Sigmoid colon (tissue), 7 donors: ENCODE results near the gene OMP. TPM values are rescaled to one million over a fixed set of nuclear protein-coding genes. Genes with fewer than 3 reads are reported as not detected.

Source experiments
- DNase-seq: peaks from one replicate; pipeline ENCODE4 v3.0.0-alpha.2; 2019
- H3K27ac ChIP-seq, 4 donors: fragments of 200-600 bp; sonication (generic); one replicate each; pipeline ENCODE4 v1.5.1; 2016 to 2019; ENCODE audit warnings: mild to moderate bottlenecking in 1 of 4
- H3K27me3 ChIP-seq, 3 donors: fragments of 200-600 bp; sonication (generic); one replicate each; pipeline ENCODE4 v1.5.1; 2019; ENCODE audit warnings: mild to moderate bottlenecking in 1 of 3
- H3K36me3 ChIP-seq, 4 donors: fragments of 200-600 bp; sonication (generic); one replicate each; pipeline ENCODE4 v1.5.1; 2016 to 2019
- H3K4me1 ChIP-seq, 4 donors: fragments of 200-600 bp; sonication (generic); one replicate each; pipeline ENCODE4 v1.5.1; 2017 to 2019
- H3K4me3 ChIP-seq, 4 donors: fragments of 200-600 bp; sonication (generic); one replicate each; pipeline ENCODE4 v1.5.1; 2017 to 2019; ENCODE audit warnings: mild to moderate bottlenecking in 2 of 4, moderate library complexity in 1 of 4
- H3K9me3 ChIP-seq, 4 donors: fragments of 200-600 bp in 3 of 4; sonication (generic) in 3 of 4; one replicate each; pipeline versions ENCODE4 v1.5.1 to v1.6.1; 2013 to 2019
- CTCF ChIP-seq, 4 experiments: fragments of 450-650 bp in 3 of 4; fragments of 200-600 bp in 1 of 4; IDR thresholded peaks; one replicate each; pipeline ENCODE4 v1.5.1; 2016 to 2019; ENCODE audit warnings: antibody characterized with exemption in 4 of 4, mild to moderate bottlenecking in 3 of 4, moderate library complexity in 2 of 4
- EP300 ChIP-seq, 4 donors: sonication (generic); formaldehyde crosslinking; IDR thresholded peaks; one replicate each; pipeline ENCODE4 v1.6.1; 2017; ENCODE audit warnings: antibody characterized with exemption in 4 of 4
- POLR2A ChIP-seq, 2 donors: fragments of 450-650 bp; IDR thresholded peaks; one replicate each; pipeline ENCODE4 v1.6.1; 2016; ENCODE audit warnings: antibody characterized with exemption in 2 of 2, mild to moderate bottlenecking in 2 of 2, moderate library complexity in 2 of 2
- POLR2AphosphoS5 ChIP-seq, 4 donors: sonication (generic); formaldehyde crosslinking; IDR thresholded peaks; one replicate each; pipeline ENCODE4 v1.6.1; 2017; ENCODE audit warnings: antibody characterized with exemption in 4 of 4
- WGBS, 2 donors: extraction: QIAGEN DNeasy Blood & Tissue Kit; methylation state at CpG; one replicate each; pipeline ENCODE4 v1.1.7; 2013; 5-methylcytosine and 5-hydroxymethylcytosine counted together
- intact Hi-C: fragments of 100-400 bp; cut with DNase I; formaldehyde crosslinking; loops from one replicate; pipeline ENCODE4 v1.15.1; 2023
- polyA plus RNA-seq, 3 donors: library from polyadenylated mRNA; stranded (reverse); fragments of 200-250 nt; gene quantifications; one replicate each; pipeline ENCODE4 v1.2.3, GENCODE V29; 2013
- total RNA-seq, 4 donors: library from RNA; depleted of rRNA; stranded (reverse); fragments of >200 nt; gene quantifications; one replicate each; pipeline ENCODE4 v1.1.0, GENCODE V29; 2016
- donor health status: healthy with polysubstance abuse.
- donor health status: Bipolar disorder and iron deficiency.
- donor health status: healthy.

OMP gene
- total and polyA plus RNA-seq, 7 donors = 1.4 to 4.5 TPM; not detected in 5

GRCh38 chr11:77123591-77123990, 21.0 kb downstream of the OMP start:
- DNase-seq = no peak
- Histone ChIP-seq H3K36me3 (peaks cover 0 to 44% (median 0%) of the 10 kb centered on the region in 4 donors), H3K27me3 (peaks cover 0 to 14% (median 0%) of the 10 kb centered on the region in 3 donors), H3K4me3 (no peak overlapping the region), H3K27ac (no peak overlapping the region), H3K9me3 (no peaks in the 10 kb centered on the region), H3K4me1 (peaks cover 0 to 16% (median 16%) of the 10 kb centered on the region in 4 donors)
- TF ChIP-seq POLR2AphosphoS5 (IDR thresholded peaks at IDR 0.05) (no peak), CTCF (IDR thresholded peaks at IDR 0.05) (no peak), POLR2A (IDR thresholded peaks at IDR 0.05) (no peak), EP300 (IDR thresholded peaks at IDR 0.05) (no peak)
- intact Hi-C loops = no loop called here
- whole genome bisulfite sequencing, 2 donors = 88 to 92% methylated on average over 8 of the region's 8 CpGs

- H3K27ac ChIP-seq = no peak overlapping the region
- peaks cover 0 to 16% (median 16%) of the 10 kb centered on the region in 4 donors for H3K4me1 ChIP-seq
- intact Hi-C loops = no loop called here
- H3K4me3 ChIP-seq = no peak overlapping the region
- peaks cover 0 to 14% (median 0%) of the 10 kb centered on the region in 3 donors for H3K27me3 ChIP-seq
- DNase-seq = no peak
- no peaks in the 10 kb centered on the region for H3K9me3 ChIP-seq
- TF ChIP-seq POLR2AphosphoS5 (IDR thresholded peaks at IDR 0.05) (no peak), CTCF (IDR thresholded peaks at IDR 0.05) (no peak), EP300 (IDR thresholded peaks at IDR 0.05) (no peak), POLR2A (IDR thresholded peaks at IDR 0.05) (no peak)
- WGBS, 2 donors = 79 to 87% methylated on average over 8 of the region's 8 CpGs
- peaks cover 0 to 39% (median 0%) of the 10 kb centered on the region in 4 donors for H3K36me3 ChIP-seq
These were observed 21.4 kb downstream of the OMP start for GRCh38 chr11:77124041-77124440.

GRCh38 chr11:77124488-77124887, 21.8 kb downstream of the OMP start:
- Histone ChIP-seq H3K4me3 (no peak overlapping the region), H3K36me3 (peaks cover 0 to 35% (median 0%) of the 10 kb centered on the region in 4 donors), H3K9me3 (no peaks in the 10 kb centered on the region), H3K27ac (no peak overlapping the region), H3K27me3 (peaks cover 0 to 14% (median 0%) of the 10 kb centered on the region in 3 donors), H3K4me1 (peaks cover 0 to 16% (median 16%) of the 10 kb centered on the region in 4 donors)
- intact Hi-C loops = no loop called here
- 91 to 94% methylated on average over 6 of the region's 6 CpGs for WGBS, 2 donors
- TF ChIP-seq POLR2AphosphoS5 (IDR thresholded peaks at IDR 0.05) = no peak
- no peak for TF ChIP-seq POLR2A (IDR thresholded peaks at IDR 0.05)
- TF ChIP-seq EP300 (IDR thresholded peaks at IDR 0.05) = no peak
- TF ChIP-seq CTCF (IDR thresholded peaks at IDR 0.05) = no peak
- DNase-seq = no peak

- H3K36me3 ChIP-seq = peaks cover 0 to 29% (median 0%) of the 10 kb centered on the region in 4 donors
- 56 to 71% methylated on average over 6 of the region's 6 CpGs for WGBS, 2 donors
- intact Hi-C loops = no loop called here
These were observed 22.6 kb downstream of the OMP start for GRCh38 chr11:77125191-77125590.

More at GRCh38 chr11:77125191-77125590, 22.6 kb downstream of the OMP start:
- DNase-seq = no peak
- TF ChIP-seq CTCF (IDR thresholded peaks at IDR 0.05) = no peak
- no peak for TF ChIP-seq POLR2A (IDR thresholded peaks at IDR 0.05)
- no peak for TF ChIP-seq POLR2AphosphoS5 (IDR thresholded peaks at IDR 0.05)
- TF ChIP-seq EP300 (IDR thresholded peaks at IDR 0.05) = no peak
- H3K9me3 ChIP-seq = no peaks in the 10 kb centered on the region
- no peak overlapping the region for H3K4me3 ChIP-seq
- H3K27ac ChIP-seq = no peak overlapping the region
- peaks cover 0 to 14% (median 0%) of the 10 kb centered on the region in 3 donors for H3K27me3 ChIP-seq
- H3K4me1 ChIP-seq = peaks cover 0 to 16% (median 16%) of the 10 kb centered on the region in 4 donors
